ENCODE results near the gene RARG. TPM values are rescaled to one million over a fixed set of nuclear protein-coding genes. Genes with fewer than 3 reads are reported as not detected.

RARG gene
- total RNA-seq, 2 donors from 2014 or later: 13.5 to 24.1 TPM

GRCh38 chr12:53160673-53161072 lies 71.3 kb downstream of the RARG start:
- intact Hi-C loops (cut with DNase I): no loop called here
- DNase-seq (no peak), ATAC-seq (no peak)

Other genes starting within 250 kb of the RARG start
- gene EIF4B, start 225.8 kb downstream of the RARG start, total RNA-seq: 100 to 1,000 TPM; 332 to 341 TPM
- 100 to 1,000 TPM; 108 to 122 TPM for gene TNS2, start 182.1 kb downstream of the RARG start, total RNA-seq
- 10 to 100 TPM; 34.3 to 51.3 TPM for gene SPRYD3, start 152.8 kb downstream of the RARG start, total RNA-seq
- 100 to 1,000 TPM; 134 to 139 TPM for gene IGFBP6, start 134.5 kb downstream of the RARG start, total RNA-seq
- not detected for gene SOAT2, start 128.7 kb downstream of the RARG start, total RNA-seq
- 10 to 100 TPM; 19.0 to 20.0 TPM for gene ZNF740, start 51.5 kb downstream of the RARG start, total RNA-seq
- 10 to 100 TPM; 16.8 to 19.7 TPM for gene CSAD, start 51.3 kb downstream of the RARG start, total RNA-seq
- gene ITGB7, start 25.0 kb downstream of the RARG start, total RNA-seq: 1 to 10 TPM in 1 of 2 donors, under 1 TPM in 1; 0.81 to 2.1 TPM
- 1 to 10 TPM in 1 of 2 donors, under 1 TPM in 1; 0.58 to 1.3 TPM for gene ESPL1, start 36.1 kb upstream of the RARG start, total RNA-seq
- gene PFDN5, start 63.3 kb upstream of the RARG start, total RNA-seq: 100 to 1,000 TPM; 345 to 377 TPM
- gene MYG1, start 67.5 kb upstream of the RARG start, total RNA-seq: 10 to 100 TPM; 35.0 to 37.0 TPM
- 10 to 100 TPM; 35.7 to 40.3 TPM for gene AAAS, start 89.4 kb upstream of the RARG start, total RNA-seq
- gene SP7, start 104.1 kb upstream of the RARG start, total RNA-seq: not detected
- gene SP1, start 148.0 kb upstream of the RARG start, total RNA-seq: 10 to 100 TPM; 31.3 to 33.4 TPM
- under 1 TPM in 1 of 2 donors, not detected in 1; 0.34 TPM for gene AMHR2, start 191.6 kb upstream of the RARG start, total RNA-seq
- 10 to 100 TPM; 73.5 to 90.2 TPM for gene PRR13, start 209.5 kb upstream of the RARG start, total RNA-seq
- 100 to 1,000 TPM; 504 to 545 TPM for gene PCBP2, start 219.9 kb upstream of the RARG start, total RNA-seq

Measured in left cardiac atrium (tissue), 4 donors.